Stimulated activated CD8-positive, alpha-beta memory T cell treated with anti-CD3 and anti-CD28 coated beads, Interleukin-2, amount 100 ng/mL, for 1 hour (primary cell): Measurements from ENCODE around the gene DHPS.
"Not testable (repeated sequence)": the region's sequence is repeated elsewhere in the genome, so short reads cannot be mapped to it uniquely, and the experiment has no call there.

Experiments used
- DNase-seq, 2 donors: peaks; one replicate each; pipeline ENCODE4 v3.0.0-alpha.2; 2020; ENCODE audit warnings: low read depth in 2 of 2

DHPS gene

GRCh38 chr19:12705654-12706331, 24.1 kb upstream of the DHPS start:
- DNase-seq, result no peak

DNA sequence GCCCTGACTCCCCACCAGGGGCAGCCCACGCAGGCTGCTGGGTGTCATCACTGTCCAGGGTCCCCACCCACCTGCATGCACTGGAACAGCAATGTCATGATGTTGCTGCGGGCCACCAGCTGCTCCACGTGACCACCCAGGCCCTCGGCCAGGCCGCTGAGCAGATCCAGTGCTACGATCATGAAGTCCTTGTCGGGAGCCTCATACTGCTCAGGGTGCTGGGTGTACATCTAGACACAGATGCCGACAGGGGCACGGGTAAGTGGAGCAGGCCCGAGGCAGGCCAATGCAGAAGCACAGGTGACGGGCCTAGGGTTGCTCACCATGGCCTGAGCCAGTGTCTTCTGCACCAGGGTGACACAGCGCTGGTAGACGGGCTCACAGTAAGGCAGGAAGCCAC, 23.5 kb upstream of the DHPS start:
- no peak for DNase-seq

GRCh38 chr19:12703046-12703445, 21.4 kb upstream of the DHPS start:
- no peak for DNase-seq

- no peak for DNase-seq
Observed at GRCh38 chr19:12701596-12702282, 20.1 kb upstream of the DHPS start.

DNA sequence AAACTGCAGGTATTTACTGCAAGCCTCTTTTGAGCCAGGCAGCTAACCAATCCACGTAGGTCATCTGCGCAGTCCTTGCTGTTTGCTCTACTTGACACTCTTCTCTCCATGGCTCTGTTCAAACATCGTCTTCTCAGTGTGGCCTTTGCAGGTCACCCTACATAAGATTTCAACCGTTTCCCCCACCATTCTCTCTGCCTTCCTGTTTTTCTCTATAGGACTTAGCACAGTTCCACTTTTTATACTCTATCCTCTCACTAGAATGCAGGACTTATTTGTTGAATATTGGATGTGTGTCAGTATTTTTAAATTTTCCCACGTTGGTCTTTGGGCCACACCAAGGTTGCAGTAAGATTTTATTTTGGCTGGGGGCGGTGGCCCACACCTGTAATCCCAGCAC, 16.5 kb upstream of the DHPS start:
- DNase-seq, result no peak

DNA sequence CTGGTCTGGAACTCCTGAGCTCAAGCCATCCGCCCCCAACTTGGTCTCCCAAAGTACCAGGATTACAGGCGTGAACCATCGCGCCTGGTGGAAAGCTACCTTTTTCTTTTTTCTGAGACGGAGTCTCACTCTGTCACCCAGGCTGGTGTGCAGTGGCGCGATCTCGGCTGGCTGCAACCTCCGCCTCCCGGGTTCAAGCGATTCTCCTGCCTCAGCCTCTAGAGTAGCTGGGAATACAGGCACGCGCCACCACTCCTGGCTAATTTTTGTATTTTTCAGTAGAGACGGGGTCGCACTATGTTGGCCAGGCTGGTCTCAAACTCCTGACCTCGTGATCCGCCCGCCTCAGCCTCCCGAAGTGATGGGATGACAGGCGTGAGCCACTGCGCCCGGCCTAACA, 15.7 kb upstream of the DHPS start:
- not testable (repeated sequence) for DNase-seq

DNA sequence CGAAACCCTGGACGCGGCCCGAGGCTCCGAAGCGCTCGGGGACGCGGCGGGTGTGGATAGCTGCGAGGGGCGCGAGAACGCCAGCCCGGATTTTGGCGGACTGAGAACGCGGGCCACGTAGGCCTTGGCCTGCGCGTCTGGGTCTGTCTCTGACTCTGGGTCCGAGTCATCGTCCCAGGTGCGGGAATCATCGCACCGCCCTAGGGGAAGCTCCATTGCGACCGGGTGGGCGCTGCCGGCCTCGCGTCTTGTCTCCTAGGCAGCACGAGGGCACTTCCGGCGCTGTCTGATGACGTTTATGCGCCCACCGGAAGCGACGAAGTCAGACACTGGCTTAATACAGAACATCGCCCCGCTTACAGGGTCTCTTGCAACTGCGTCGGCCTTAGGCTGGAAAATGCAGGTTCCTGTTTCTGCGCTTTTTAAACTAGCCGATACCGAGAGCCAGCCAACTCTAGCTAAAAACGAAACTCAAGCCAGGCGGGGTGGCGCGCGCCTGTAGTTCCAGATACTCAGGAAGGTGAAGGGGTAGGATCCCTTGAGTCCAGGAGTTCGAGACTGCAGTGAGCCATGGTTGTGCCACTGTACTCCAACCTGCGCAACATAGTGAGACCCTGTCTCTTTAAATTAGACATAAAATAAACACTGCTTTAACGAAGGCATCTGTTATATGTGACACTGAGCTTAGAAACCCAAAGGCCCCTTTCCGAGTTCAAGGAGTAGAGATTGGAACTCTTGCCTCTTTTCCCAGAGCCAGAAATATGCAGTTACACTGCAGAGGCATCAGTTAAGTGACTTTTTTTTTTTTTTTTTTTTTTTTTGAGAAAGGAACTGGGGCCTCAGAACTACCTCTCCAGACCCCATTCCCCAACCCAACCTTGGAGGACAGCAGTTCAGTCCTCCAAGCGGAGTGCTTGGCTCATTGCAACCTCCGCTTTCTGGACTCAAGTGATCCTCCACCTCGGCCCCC, 15.0 kb upstream of the DHPS start, which contains the start of gene FBXW9:
FBXW9 (minus strand) TSS at position 266 of the 970 bp plus-strand sequence; CDS start at position 216, 50 bp downstream.
- DNase-seq, result peak; percentile 95 to 98

- no peak for DNase-seq
Observed at GRCh38 chr19:12695997-12696365, 14.3 kb upstream of the DHPS start.

GRCh38 chr19:12695514-12695913, 13.8 kb upstream of the DHPS start:
- no peak for DNase-seq

- no peak for DNase-seq
Observed at GRCh38 chr19:12695096-12695495, 13.4 kb upstream of the DHPS start.

DNA sequence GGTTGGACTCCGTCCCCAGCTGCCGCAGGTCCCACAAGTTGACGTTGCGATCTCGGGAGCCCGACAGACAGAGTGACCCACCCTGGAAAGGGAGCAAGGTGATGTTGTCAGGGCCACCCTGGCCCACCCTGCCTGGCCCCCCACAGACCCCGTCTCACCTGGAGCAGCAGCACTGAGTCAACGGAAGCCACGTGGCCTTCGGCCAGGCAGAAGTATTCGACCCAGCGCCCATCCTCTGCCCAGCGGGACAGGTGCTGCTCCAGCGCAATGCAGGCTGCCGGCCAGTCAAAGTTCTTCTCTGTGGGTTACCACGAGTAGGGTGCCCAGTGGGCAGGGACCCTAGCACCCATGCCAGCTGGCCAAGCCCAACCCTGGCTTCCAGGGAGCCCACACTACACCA, 13.0 kb upstream of the DHPS start:
- DNase-seq, result no peak

- DNase-seq, result no peak
Observed at GRCh38 chr19:12692960-12693359, 11.3 kb upstream of the DHPS start.

GRCh38 chr19:12689581-12690216, 8.0 kb upstream of the DHPS start:
- DNase-seq, result no peak

GRCh38 chr19:12689012-12689411, 7.3 kb upstream of the DHPS start:
- DNase-seq, result no peak

DNA sequence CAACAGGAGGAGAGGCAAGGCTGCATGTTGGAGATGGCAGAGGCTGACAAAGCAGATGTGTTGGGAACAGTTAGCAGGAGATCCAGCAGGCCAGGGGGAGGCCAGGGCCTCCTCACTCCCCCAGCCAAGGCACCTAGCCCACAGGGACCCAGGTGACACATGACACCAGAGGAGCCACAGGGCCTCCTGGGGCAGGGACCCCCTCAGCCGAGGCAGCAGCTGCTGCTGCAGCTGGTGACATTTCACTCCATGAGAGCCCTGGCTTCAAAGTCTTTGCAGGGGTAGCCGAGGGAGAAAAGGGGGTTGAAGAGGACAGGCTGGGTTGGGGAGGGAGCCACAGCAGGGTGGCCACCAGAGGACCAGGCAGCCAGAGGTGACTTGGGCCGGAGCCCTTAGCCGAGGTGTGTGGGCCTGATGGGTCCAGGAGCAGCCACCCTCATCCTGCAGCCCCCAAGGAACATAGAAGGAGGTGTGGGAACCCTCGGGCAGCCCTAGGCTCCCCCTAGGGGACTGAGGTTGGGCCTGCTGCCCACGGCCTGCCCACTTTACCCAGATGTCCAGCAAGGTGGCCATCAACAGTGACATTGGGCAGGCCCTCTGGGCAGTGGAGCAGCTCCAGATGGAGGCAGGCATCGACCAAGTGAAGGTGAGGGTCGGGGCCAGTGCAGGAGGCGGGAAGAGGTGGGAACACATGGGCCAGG, 6.0 kb upstream of the DHPS start, which contains the start of gene GNG14:
GNG14 (plus strand) TSS at position 503 of the 701 bp plus-strand sequence; CDS start at position 554, 51 bp downstream.
- DNase-seq, result no peak

DNA sequence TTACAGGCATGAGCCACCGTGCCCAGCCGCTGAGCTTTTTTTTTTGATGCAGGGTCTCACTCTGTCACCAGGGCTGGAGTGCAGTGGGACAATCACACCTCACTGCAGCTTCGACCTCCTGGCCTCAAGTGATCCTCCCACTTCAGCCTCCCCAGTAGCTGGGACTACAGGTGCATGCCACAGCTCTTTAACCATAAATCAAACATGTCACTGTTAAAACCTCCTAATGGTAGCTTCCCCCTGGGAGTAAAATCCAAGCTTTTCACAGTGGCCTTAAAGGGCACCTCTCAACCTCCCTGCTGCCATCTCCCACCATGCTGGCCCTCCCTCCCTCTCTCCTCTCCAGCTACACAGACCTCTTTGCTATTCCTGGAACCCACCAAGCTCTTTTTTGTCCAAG, 4.2 kb upstream of the DHPS start:
- DNase-seq, result no peak

DNA sequence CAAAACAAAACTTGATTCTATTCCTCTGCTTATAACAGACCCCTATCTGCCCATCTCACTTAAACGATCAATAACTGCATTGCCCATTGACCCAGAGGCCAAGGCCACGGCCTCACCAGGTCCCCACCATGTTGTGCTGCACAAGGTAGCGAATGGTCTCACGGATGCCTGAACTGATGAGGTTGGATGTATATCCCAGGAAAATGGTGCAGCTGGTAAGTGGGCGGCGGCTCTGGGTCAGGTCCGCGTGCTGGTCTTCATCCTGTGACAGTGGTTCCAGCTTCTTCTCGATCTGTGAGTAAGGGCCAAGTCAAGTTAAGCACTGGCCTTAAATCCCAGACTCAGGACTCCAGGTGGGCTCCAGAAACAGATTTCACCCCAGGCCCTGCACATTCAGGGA, 1.6 kb downstream of the DHPS start:
- DNase-seq, result no peak

DNA sequence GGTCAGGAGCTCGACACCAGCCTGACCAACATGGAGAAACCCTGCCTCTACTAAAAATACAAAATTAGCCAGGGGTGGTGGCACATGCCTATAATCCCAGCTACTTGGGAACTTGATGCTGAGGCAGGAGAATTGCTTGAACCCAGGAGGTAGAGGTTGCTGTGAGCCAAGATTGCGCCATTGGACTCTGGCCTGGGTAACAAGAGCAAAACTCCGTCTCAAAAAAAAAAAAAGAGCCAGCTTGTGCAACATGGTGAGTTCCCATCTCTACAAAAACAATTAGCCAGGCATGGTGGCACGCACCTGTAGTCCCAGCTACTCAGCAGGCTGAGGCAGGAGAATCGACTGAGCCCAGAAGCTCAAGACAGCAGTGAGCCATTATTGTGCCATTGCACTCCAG, 3.6 kb downstream of the DHPS start:
- not testable (repeated sequence) for DNase-seq

DNA sequence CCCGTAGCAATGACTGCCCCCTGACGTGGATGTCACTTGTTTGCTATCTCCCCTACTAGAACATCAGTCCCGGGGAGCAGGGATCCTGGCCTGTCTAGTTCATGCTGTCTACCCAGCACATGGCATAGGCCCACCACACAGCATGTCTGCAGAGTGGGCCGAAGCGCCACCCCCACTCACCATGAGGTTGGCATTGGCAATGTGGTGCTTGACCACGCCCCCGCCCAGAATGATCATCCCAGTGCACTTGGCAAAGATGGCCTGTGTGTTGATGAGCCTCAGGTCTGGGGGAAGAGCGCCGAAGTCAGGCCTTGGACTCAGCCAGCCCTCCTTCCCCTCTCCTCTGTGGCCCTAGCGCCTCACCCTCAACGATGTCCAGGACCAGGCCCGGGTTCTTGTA, 4.8 kb downstream of the DHPS start:
- DNase-seq, result no peak

DNA sequence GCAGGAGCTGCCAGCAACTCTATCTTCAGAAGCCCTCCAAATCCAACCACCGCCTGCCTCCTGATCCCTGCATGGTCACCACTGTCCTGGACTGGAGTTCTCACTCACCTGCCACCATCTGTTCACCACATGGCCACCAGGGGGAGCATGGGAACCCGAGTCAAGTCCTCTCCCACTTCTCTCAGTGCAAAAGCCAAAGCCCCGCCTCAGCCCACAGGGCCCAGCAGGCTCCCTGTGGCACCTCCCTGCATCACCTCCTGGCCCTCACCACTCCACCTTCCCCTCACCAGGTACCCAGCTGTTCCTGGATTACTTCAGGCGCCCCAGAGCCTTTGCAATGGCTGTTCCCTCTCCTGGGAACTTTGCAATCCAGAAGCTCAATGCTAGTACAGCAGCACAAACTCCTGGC, 5.3 kb downstream of the DHPS start:
- peak; percentile 68 to 72 for DNase-seq

DNA sequence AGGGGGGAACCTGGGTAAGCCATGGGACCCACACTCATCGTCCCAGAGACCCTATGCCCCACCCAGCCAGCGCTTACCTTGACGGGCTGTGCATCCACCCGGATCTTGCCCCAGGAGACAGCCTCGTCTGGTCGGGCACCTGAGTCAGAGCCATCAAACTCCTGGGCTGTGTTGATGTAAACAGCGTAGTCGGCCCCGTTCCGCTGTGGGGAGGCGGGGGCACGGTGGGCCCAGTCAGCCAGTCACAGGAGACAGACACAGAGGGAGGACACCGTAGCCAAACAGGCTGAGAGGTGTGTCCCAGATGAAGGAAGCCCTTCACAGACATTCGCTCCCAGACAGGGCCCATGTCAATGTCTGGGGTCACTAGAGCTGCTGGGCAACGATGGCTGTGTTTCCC, 5.7 kb downstream of the DHPS start:
- DNase-seq, result no peak
